ENCODE measurements around the gene TTLL11. TPM values are rescaled to one million over a fixed set of nuclear protein-coding genes. Genes with fewer than 3 reads are reported as not detected.

Gene TTLL11
- total and polyA plus RNA-seq, 4 donors, result 1.4 to 4.5 (median 3.6) TPM

DNA sequence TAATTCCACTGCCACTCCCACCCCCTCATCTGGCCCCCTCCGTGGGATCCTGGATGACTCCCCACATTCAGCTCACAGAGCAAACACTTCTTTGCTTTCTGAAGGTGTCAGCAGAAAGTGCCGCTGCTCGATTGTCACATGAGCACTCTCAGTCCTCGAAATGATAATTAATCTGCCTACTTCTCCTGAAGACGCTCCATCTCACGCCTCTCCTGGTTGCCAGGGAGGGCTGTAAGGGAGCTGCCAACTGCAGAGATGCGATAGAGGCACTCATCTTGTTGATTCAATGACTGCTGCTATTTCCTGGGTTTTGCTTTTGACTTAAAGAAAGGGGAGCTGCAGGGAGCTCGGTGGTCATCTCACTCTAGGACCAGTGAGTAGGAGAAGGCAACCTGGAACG, 235.2 kb downstream of the TTLL11 start:
- no peak overlapping the region for H3K9ac ChIP-seq (ENCODE audit: low read depth in 1 of 2, low read length in 2 of 2)
- no peaks in the 10 kb centered on the region for H3K36me3 ChIP-seq (ENCODE audit: control insufficient read depth in 4 of 4, insufficient read depth in 3 of 4, low read depth in 1 of 4, low read length in 3 of 4)
- DNase-seq (ENCODE audit: low spot score), result no peak
- WGBS, result 87% methylated on average over 9 of the region's 9 CpGs
- H3K9me3 ChIP-seq (ENCODE audit: control insufficient read depth in 4 of 4, low read length in 3 of 4), result no peaks in the 10 kb centered on the region
- no peaks in the 10 kb centered on the region for H3K4me1 ChIP-seq (ENCODE audit: control insufficient read depth in 4 of 4, insufficient read depth in 4 of 4, low read length in 3 of 4)
- no peaks in the 10 kb centered on the region for H3K27me3 ChIP-seq (ENCODE audit: control insufficient read depth in 4 of 4, insufficient read depth in 4 of 4, low read length in 3 of 4)
- TF ChIP-seq, protein P1, sequence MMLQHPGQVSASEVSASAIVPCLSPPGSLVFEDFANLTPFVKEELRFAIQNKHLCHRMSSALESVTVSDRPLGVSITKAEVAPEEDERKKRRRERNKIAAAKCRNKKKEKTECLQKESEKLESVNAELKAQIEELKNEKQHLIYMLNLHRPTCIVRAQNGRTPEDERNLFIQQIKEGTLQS (IDR thresholded peaks at IDR 0.05), result no peak
- TF ChIP-seq HNF4G (IDR thresholded peaks at IDR 0.05) (no peak), TAF1 (conservative IDR thresholded peaks at IDR 0.05) (no peak), RAD21 (IDR thresholded peaks at IDR 0.05) (no peak), SP1 (IDR thresholded peaks at IDR 0.05) (no peak), GABPA (IDR thresholded peaks at IDR 0.05 in 1 of 2, conservative IDR thresholded peaks at IDR 0.05 in 1 of 2) (no peak), YY1 (IDR thresholded peaks at IDR 0.05) (no peak), RXRA (IDR thresholded peaks at IDR 0.05) (no peak), EGR1 (IDR thresholded peaks at IDR 0.05; ENCODE audit: low read depth in 2 of 2) (no peak), FOXA1 (IDR thresholded peaks at IDR 0.05) (no peak), JUND (IDR thresholded peaks at IDR 0.05) (no peak), HNF4A (conservative IDR thresholded peaks at IDR 0.05) (no peak), FOXA2 (IDR thresholded peaks at IDR 0.05) (no peak), NR2F2 (IDR thresholded peaks at IDR 0.05) (no peak)
- TF ChIP-seq, protein P2, sequence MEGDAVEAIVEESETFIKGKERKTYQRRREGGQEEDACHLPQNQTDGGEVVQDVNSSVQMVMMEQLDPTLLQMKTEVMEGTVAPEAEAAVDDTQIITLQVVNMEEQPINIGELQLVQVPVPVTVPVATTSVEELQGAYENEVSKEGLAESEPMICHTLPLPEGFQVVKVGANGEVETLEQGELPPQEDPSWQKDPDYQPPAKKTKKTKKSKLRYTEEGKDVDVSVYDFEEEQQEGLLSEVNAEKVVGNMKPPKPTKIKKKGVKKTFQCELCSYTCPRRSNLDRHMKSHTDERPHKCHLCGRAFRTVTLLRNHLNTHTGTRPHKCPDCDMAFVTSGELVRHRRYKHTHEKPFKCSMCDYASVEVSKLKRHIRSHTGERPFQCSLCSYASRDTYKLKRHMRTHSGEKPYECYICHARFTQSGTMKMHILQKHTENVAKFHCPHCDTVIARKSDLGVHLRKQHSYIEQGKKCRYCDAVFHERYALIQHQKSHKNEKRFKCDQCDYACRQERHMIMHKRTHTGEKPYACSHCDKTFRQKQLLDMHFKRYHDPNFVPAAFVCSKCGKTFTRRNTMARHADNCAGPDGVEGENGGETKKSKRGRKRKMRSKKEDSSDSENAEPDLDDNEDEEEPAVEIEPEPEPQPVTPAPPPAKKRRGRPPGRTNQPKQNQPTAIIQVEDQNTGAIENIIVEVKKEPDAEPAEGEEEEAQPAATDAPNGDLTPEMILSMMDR (IDR thresholded peaks at IDR 0.05; ENCODE audit: low read depth, low read length, missing input control), result no peak
- TF ChIP-seq, protein P3, sequence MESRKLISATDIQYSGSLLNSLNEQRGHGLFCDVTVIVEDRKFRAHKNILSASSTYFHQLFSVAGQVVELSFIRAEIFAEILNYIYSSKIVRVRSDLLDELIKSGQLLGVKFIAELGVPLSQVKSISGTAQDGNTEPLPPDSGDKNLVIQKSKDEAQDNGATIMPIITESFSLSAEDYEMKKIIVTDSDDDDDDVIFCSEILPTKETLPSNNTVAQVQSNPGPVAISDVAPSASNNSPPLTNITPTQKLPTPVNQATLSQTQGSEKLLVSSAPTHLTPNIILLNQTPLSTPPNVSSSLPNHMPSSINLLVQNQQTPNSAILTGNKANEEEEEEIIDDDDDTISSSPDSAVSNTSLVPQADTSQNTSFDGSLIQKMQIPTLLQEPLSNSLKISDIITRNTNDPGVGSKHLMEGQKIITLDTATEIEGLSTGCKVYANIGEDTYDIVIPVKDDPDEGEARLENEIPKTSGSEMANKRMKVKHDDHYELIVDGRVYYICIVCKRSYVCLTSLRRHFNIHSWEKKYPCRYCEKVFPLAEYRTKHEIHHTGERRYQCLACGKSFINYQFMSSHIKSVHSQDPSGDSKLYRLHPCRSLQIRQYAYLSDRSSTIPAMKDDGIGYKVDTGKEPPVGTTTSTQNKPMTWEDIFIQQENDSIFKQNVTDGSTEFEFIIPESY (IDR thresholded peaks at IDR 0.05), result no peak
- TF ChIP-seq, protein P4, sequence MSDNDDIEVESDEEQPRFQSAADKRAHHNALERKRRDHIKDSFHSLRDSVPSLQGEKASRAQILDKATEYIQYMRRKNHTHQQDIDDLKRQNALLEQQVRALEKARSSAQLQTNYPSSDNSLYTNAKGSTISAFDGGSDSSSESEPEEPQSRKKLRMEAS (IDR thresholded peaks at IDR 0.05), result no peak
- TF ChIP-seq, protein P5, sequence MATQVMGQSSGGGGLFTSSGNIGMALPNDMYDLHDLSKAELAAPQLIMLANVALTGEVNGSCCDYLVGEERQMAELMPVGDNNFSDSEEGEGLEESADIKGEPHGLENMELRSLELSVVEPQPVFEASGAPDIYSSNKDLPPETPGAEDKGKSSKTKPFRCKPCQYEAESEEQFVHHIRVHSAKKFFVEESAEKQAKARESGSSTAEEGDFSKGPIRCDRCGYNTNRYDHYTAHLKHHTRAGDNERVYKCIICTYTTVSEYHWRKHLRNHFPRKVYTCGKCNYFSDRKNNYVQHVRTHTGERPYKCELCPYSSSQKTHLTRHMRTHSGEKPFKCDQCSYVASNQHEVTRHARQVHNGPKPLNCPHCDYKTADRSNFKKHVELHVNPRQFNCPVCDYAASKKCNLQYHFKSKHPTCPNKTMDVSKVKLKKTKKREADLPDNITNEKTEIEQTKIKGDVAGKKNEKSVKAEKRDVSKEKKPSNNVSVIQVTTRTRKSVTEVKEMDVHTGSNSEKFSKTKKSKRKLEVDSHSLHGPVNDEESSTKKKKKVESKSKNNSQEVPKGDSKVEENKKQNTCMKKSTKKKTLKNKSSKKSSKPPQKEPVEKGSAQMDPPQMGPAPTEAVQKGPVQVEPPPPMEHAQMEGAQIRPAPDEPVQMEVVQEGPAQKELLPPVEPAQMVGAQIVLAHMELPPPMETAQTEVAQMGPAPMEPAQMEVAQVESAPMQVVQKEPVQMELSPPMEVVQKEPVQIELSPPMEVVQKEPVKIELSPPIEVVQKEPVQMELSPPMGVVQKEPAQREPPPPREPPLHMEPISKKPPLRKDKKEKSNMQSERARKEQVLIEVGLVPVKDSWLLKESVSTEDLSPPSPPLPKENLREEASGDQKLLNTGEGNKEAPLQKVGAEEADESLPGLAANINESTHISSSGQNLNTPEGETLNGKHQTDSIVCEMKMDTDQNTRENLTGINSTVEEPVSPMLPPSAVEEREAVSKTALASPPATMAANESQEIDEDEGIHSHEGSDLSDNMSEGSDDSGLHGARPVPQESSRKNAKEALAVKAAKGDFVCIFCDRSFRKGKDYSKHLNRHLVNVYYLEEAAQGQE (IDR thresholded peaks at IDR 0.05), result no peak
- no peak overlapping the region for H3K27ac ChIP-seq (ENCODE audit: low read depth in 1 of 2, low read length in 2 of 2)
- no peak overlapping the region for H3K4me3 ChIP-seq (ENCODE audit: low read depth in 1 of 3, low read length in 3 of 3)
